Panc1 (cell line): ENCODE data around the gene CCDC116. TPM values are rescaled to one million over a fixed set of nuclear protein-coding genes. Genes with fewer than 3 reads are reported as not detected.
"Not testable (repeated sequence)": the region's sequence is repeated elsewhere in the genome, so short reads cannot be mapped to it uniquely, and the experiment has no call there.

Experiments
- ATAC-seq: fragments of 200-7000 bp; cut with Tn5 transposase; 2 replicates; pipeline ENCODE4 v1.9.1; 2020; ENCODE audit warnings: mild to moderate bottlenecking, moderate library complexity
- BruUV-seq: library from RNA; stranded (reverse); fragments of 400-500 nt; replicated peaks from 2 replicates; lab custom pipeline; 2021; lab: Mats Ljungman, UMichigan
- CTCF ChIA-PET: fragments of 300-600 bp; sonication (Branson Sonifier 250); formaldehyde crosslinking; loops from one replicate; lab custom pipeline; 2022; ENCODE audit warnings: antibody characterized with exemption; lab: Charles Lee
- POLR2A ChIA-PET: fragments of 300-600 bp; sonication (Branson Sonifier 250); formaldehyde crosslinking; loops from one replicate; lab custom pipeline; 2022; ENCODE audit warnings: antibody characterized with exemption; lab: Charles Lee
- DNase-seq: peaks from one replicate; pipeline ENCODE4 v3.0.0-alpha.2; 2010; ENCODE audit warnings: low read depth, low spot score
- H3K27ac ChIP-seq: 2 replicates; pipeline ENCODE4 v1.5.1; 2011; ENCODE audit warnings: mild to moderate bottlenecking, low read length, inconsistent platforms
- H3K27me3 ChIP-seq: fragments of 200-500 bp; sonication (Bioruptor generic); 2 replicates; pipeline ENCODE4 v1.6.0; 2014; ENCODE audit warnings: low read length, inconsistent platforms; ENCODE audit not compliant: control insufficient read depth, insufficient read depth
- H3K36me3 ChIP-seq: fragments of 200-500 bp; sonication (Bioruptor generic); 2 replicates; pipeline ENCODE4 v1.5.1; 2014; ENCODE audit warnings: inconsistent platforms, mild to moderate bottlenecking, low read length, moderate library complexity; ENCODE audit not compliant: control insufficient read depth, insufficient read depth
- H3K4me1 ChIP-seq: 2 replicates; pipeline ENCODE4 v1.5.1; 2011; ENCODE audit warnings: inconsistent platforms, mild to moderate bottlenecking, low read length, moderate library complexity; ENCODE audit not compliant: control insufficient read depth, insufficient read depth
- H3K4me3 ChIP-seq, 2 experiments: 2 replicates each; pipeline ENCODE4 v1.5.1; 2011 to 2012; ENCODE audit warnings: low read depth in 2 of 2, low read length in 2 of 2, mild to moderate bottlenecking in 2 of 2, inconsistent platforms in 1 of 2, moderate library complexity in 1 of 2
- H3K9me3 ChIP-seq: fragments of 200-500 bp; sonication (Bioruptor generic); 2 replicates; pipeline ENCODE4 v1.5.1; 2014; ENCODE audit warnings: low read depth, mild to moderate bottlenecking, inconsistent platforms, low read length, moderate library complexity; ENCODE audit not compliant: control insufficient read depth, insufficient read depth
- POLR2AphosphoS5 ChIP-seq: IDR thresholded peaks from 2 replicates; pipeline ENCODE4 v1.6.1; 2012; ENCODE audit warnings: mild to moderate bottlenecking, low read depth, low read length, moderate library complexity
- SIN3A ChIP-seq: IDR thresholded peaks from 2 replicates; pipeline ENCODE4 v1.6.1; 2012; ENCODE audit warnings: low read depth, mild to moderate bottlenecking, low read length, moderate library complexity, borderline replicate concordance; ENCODE audit not compliant: insufficient read depth
- TCF7L2 ChIP-seq: IDR thresholded peaks from 2 replicates; pipeline ENCODE4 v1.6.1; 2011; ENCODE audit warnings: mild to moderate bottlenecking, low read depth, low read length, inconsistent platforms
- in situ Hi-C: cut with HindIII; loops from 2 replicates; pipeline ENCODE4 v1.10.0; 2016; ENCODE audit warnings: low sequenced_read_pairs, low pct_unique_long_range_greater_than_20kb
- intact Hi-C: fragments of 100-400 bp; cut with micrococcal nuclease; formaldehyde crosslinking; loops from one replicate; pipeline ENCODE4 v1.10.0; 2022; ENCODE audit not compliant: unreplicated experiment
- total RNA-seq: library from RNA; stranded (reverse); gene quantifications from one replicate; pipeline ENCODE4 v1.2.1, GENCODE V29; 2021; ENCODE audit not compliant: unreplicated experiment
- TF ChIP-seq, protein P1 (sequence below): fragments of 450-650 bp; IDR thresholded peaks from 2 replicates; pipeline ENCODE4 v1.5.1; 2017; ENCODE audit warnings: mild to moderate bottlenecking
- TF ChIP-seq, protein P2 (sequence below), 2 experiments: IDR thresholded peaks; 2 replicates each; pipeline ENCODE4 v1.6.1; 2011 to 2012; ENCODE audit warnings: low read depth in 2 of 2, control low read depth in 1 of 2, low read length in 1 of 2, mild to moderate bottlenecking in 1 of 2, moderate library complexity in 1 of 2; ENCODE audit not compliant: insufficient read depth in 1 of 2

CCDC116 gene
- total RNA-seq, 1 experiment from 2014 or later, result not detected

DNA sequence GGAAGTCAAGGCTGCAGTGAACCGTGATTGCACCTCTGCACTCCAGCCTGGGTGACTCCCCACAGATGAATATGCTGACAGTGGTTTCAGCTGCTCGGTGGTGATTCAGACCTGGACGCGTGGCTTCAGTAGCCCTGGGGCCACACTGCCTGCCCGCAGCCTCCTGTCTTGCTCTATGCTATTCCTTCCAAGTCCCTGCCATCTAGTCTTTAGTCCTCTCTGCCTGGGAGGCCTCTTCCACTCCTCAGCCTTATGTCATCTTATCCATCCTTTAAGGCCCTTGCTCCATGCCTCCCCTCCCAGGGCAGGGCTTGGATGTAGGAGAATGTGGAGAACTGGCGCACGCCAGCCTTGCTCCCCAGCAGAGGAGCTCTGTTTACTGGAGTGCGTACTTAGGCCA is 25.8 kb upstream of the CCDC116 start:
- POLR2A ChIA-PET, result no interaction called here
- Histone ChIP-seq H3K36me3 (no peaks in the 10 kb centered on the region), H3K4me3 (no peak overlapping the region), H3K27ac (no peak overlapping the region), H3K4me1 (no peaks in the 10 kb centered on the region; the same call in 1 of the 2 replicates), H3K27me3 (no peaks in the 10 kb centered on the region), H3K9me3 (no peaks in the 10 kb centered on the region)
- ATAC-seq (peak; percentile 20; the same call in 1 of the 2 replicates), DNase-seq (no peak)
- intact Hi-C loops, result no loop called here
- in situ Hi-C loops, result no loop called here
- CTCF ChIA-PET, result interaction anchor here (0.6 kb wide), 1 partner anchor 8 kb away, joined by 12 read pairs; no protein-coding TSS in a partner anchor
- TF ChIP-seq SIN3A (no peak), TCF7L2 (no peak), POLR2AphosphoS5 (no peak)
- TF ChIP-seq, protein P1, sequence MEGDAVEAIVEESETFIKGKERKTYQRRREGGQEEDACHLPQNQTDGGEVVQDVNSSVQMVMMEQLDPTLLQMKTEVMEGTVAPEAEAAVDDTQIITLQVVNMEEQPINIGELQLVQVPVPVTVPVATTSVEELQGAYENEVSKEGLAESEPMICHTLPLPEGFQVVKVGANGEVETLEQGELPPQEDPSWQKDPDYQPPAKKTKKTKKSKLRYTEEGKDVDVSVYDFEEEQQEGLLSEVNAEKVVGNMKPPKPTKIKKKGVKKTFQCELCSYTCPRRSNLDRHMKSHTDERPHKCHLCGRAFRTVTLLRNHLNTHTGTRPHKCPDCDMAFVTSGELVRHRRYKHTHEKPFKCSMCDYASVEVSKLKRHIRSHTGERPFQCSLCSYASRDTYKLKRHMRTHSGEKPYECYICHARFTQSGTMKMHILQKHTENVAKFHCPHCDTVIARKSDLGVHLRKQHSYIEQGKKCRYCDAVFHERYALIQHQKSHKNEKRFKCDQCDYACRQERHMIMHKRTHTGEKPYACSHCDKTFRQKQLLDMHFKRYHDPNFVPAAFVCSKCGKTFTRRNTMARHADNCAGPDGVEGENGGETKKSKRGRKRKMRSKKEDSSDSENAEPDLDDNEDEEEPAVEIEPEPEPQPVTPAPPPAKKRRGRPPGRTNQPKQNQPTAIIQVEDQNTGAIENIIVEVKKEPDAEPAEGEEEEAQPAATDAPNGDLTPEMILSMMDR, result no peak
- TF ChIP-seq, protein P2, sequence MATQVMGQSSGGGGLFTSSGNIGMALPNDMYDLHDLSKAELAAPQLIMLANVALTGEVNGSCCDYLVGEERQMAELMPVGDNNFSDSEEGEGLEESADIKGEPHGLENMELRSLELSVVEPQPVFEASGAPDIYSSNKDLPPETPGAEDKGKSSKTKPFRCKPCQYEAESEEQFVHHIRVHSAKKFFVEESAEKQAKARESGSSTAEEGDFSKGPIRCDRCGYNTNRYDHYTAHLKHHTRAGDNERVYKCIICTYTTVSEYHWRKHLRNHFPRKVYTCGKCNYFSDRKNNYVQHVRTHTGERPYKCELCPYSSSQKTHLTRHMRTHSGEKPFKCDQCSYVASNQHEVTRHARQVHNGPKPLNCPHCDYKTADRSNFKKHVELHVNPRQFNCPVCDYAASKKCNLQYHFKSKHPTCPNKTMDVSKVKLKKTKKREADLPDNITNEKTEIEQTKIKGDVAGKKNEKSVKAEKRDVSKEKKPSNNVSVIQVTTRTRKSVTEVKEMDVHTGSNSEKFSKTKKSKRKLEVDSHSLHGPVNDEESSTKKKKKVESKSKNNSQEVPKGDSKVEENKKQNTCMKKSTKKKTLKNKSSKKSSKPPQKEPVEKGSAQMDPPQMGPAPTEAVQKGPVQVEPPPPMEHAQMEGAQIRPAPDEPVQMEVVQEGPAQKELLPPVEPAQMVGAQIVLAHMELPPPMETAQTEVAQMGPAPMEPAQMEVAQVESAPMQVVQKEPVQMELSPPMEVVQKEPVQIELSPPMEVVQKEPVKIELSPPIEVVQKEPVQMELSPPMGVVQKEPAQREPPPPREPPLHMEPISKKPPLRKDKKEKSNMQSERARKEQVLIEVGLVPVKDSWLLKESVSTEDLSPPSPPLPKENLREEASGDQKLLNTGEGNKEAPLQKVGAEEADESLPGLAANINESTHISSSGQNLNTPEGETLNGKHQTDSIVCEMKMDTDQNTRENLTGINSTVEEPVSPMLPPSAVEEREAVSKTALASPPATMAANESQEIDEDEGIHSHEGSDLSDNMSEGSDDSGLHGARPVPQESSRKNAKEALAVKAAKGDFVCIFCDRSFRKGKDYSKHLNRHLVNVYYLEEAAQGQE (IDR thresholded peaks at IDR 0.05; ENCODE audit: insufficient read depth in 1 of 2, low read depth in 2 of 2, low read length in 1 of 2), result no peak
- BruUV-seq, result no TSS peak

DNA sequence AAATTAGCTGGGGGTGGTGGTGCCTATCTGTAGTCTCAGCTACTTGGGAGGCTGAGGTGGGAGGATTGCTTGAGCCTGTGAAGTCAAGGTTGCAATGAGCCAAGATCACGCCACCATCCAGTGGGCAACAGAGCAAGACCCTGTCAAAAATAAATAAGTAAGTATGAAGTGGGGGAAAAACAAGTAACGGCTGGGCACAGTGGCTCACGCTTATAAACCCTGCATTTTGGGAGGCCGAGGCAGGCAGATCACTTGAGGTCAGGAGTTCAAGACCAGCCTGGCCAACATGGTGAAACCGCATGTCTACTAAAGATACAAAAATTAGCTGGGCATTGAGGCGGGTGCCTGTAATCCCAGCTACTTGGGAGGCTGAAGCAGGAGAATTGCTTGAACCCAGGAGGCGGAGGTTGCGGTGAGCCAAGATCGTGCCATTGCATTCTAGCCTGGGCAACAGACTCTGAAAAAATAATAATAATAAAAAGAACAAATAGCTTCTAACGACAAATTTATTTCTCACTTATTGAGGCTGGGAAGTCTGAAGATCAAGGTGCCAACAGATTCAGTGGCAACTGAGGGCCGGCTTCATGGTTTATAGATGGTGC is 22.9 kb upstream of the CCDC116 start:
- DNase-seq, in situ Hi-C loops, H3K36me3 ChIP-seq, H3K4me3 ChIP-seq, POLR2A ChIA-PET, H3K27me3 ChIP-seq, BruUV-seq, H3K27ac ChIP-seq, H3K9me3 ChIP-seq, intact Hi-C loops, CTCF ChIA-PET, H3K4me1 ChIP-seq, ATAC-seq: not testable (repeated sequence)

DNA sequence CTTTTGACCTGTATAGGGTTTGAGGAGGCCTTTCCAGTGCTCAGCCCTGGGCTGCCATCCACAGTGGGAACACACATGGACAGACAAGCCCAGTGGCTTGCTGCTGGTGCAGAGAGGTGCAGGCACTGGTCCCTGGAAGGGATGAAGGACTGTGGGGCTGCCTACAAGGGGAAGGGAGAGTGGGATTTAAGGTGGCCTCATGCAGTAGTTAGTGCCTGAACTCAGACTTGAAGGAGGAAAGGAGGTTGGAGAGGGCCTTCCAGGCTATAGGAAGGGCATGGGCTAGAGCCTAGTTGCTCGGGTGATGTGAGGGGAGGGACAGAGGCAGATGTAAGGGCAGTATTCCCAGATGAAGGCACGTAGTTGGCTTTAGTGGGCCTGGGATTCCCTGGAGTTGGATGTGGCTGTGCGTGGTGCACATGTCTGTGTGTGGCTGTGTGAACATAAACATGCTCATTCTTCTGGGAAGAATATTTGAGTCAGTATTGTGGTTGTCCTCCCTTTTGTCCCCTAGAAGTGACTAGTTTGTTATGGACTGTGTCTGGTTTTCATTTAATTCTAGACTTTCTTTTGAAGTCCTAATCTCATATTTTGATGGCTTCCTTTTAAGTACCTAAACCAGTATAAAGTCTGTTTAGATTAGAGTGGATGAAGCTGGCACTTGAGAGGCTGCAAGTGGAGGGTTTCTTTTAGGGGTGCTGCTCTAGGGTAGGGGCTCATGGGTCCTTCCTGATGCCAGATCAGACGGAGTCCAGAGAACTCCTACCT is 21.2 kb upstream of the CCDC116 start:
- in situ Hi-C loops (no loop called here), intact Hi-C loops (no loop called here)
- Histone ChIP-seq H3K27me3 (no peaks in the 10 kb centered on the region), H3K4me3 (no peak overlapping the region), H3K36me3 (no peaks in the 10 kb centered on the region), H3K4me1 (no peaks in the 10 kb centered on the region; the same call in 1 of the 2 replicates), H3K9me3 (no peaks in the 10 kb centered on the region), H3K27ac (no peak overlapping the region)
- TF ChIP-seq POLR2AphosphoS5, result no peak
- TF ChIP-seq, protein P2 (IDR thresholded peaks at IDR 0.05; ENCODE audit: insufficient read depth in 1 of 2, low read depth in 2 of 2, low read length in 1 of 2), result no peak
- TF ChIP-seq TCF7L2, result no peak
- TF ChIP-seq, protein P1, result no peak
- TF ChIP-seq SIN3A, result no peak
- no TSS peak for BruUV-seq
- ChIA-PET POLR2A (no interaction called here), CTCF (no interaction called here)
- ATAC-seq (no peak), DNase-seq (no peak)
